ENCODE measurements around the gene TCF12.

TCF12 gene

GRCh38 chr15:57035664-57036063, 117.2 kb downstream of the TCF12 start:
- no peak overlapping the region for H2AFZ ChIP-seq (ENCODE audit: low read length)
- H2BK5ac ChIP-seq (ENCODE audit: low read length), result no peak overlapping the region
- no peak overlapping the region for H2BK15ac ChIP-seq (ENCODE audit: low read length)
- H3K9ac ChIP-seq (ENCODE audit: low read depth, low read length, poor library complexity), result no peak overlapping the region
- H2AK5ac ChIP-seq (ENCODE audit: low read depth, low read length), result no peak overlapping the region
- no peaks in the 10 kb centered on the region for H3K9me3 ChIP-seq (replicated peaks in 1 of 2; ENCODE audit: control insufficient read depth in 2 of 2, insufficient read depth in 1 of 2, low read depth in 1 of 2, low read length in 2 of 2)
- DNase-seq (ENCODE audit: low spot score), result no peak
- H3K27ac ChIP-seq (replicated peaks; ENCODE audit: low read length), result no peak overlapping the region
- H2BK12ac ChIP-seq (ENCODE audit: low read length), result no peak overlapping the region
- peaks cover 2% of the 10 kb centered on the region for H3K79me1 ChIP-seq (ENCODE audit: low read depth, low read length)
- H2BK120ac ChIP-seq (ENCODE audit: low read depth, low read length), result no peak overlapping the region
- no peaks in the 10 kb centered on the region for H3K27me3 ChIP-seq (ENCODE audit: control insufficient read depth in 3 of 3, insufficient read depth in 3 of 3, low read depth in 1 of 3, low read length in 3 of 3)
- H3K14ac ChIP-seq (ENCODE audit: low read length), result no peak overlapping the region
- H3K4me1 ChIP-seq (ENCODE audit: control insufficient read depth in 2 of 2, insufficient read depth in 1 of 2, low read depth in 1 of 2, low read length in 2 of 2), result peaks cover 0 to 10% of the 10 kb centered on the region in 2 donors
- no peaks in the 10 kb centered on the region for H3K36me3 ChIP-seq (replicated peaks in 1 of 2; ENCODE audit: control insufficient read depth in 2 of 2, insufficient read depth in 2 of 2, low read length in 2 of 2)
- H3K18ac ChIP-seq (ENCODE audit: low read length), result no peak overlapping the region
- no peak overlapping the region for H3K4ac ChIP-seq (ENCODE audit: low read length)
- H4K8ac ChIP-seq (ENCODE audit: low read depth, low read length), result no peak overlapping the region
- H3K4me3 ChIP-seq (ENCODE audit: low read length in 2 of 2), result no peak overlapping the region
- no peak overlapping the region for H3K4me2 ChIP-seq (ENCODE audit: insufficient read depth, low read length, poor library complexity, severe bottlenecking)
- no CpG with 5 or more reads among the region's 5 CpGs for WGBS, 2 donors (ENCODE audit: extremely low coverage in 2 of 2, insufficient read length in 2 of 2, insufficient replicate concordance in 1 of 2)
- H3K23ac ChIP-seq (ENCODE audit: low read depth, low read length, poor library complexity), result no peak overlapping the region
- no peak overlapping the region for H4K91ac ChIP-seq (ENCODE audit: low read depth, low read length, poor library complexity)

GRCh38 chr15:57036352-57036751, 117.9 kb downstream of the TCF12 start:
- Histone ChIP-seq H2AK5ac (ENCODE audit: low read depth, low read length) (no peak overlapping the region), H3K79me1 (ENCODE audit: low read depth, low read length) (peaks cover 2% of the 10 kb centered on the region), H3K36me3 (replicated peaks in 1 of 2; ENCODE audit: control insufficient read depth in 2 of 2, insufficient read depth in 2 of 2, low read length in 2 of 2) (no peaks in the 10 kb centered on the region), H2BK12ac (ENCODE audit: low read length) (no peak overlapping the region), H3K14ac (ENCODE audit: low read length) (no peak overlapping the region), H3K27me3 (ENCODE audit: control insufficient read depth in 3 of 3, insufficient read depth in 3 of 3, low read depth in 1 of 3, low read length in 3 of 3) (no peaks in the 10 kb centered on the region), H4K8ac (ENCODE audit: low read depth, low read length) (no peak overlapping the region), H3K23ac (ENCODE audit: low read depth, low read length, poor library complexity) (no peak overlapping the region), H2BK120ac (ENCODE audit: low read depth, low read length) (no peak overlapping the region), H3K4ac (ENCODE audit: low read length) (no peak overlapping the region), H3K27ac (replicated peaks; ENCODE audit: low read length) (no peak overlapping the region), H3K18ac (ENCODE audit: low read length) (no peak overlapping the region), H3K4me1 (ENCODE audit: control insufficient read depth in 2 of 2, insufficient read depth in 1 of 2, low read depth in 1 of 2, low read length in 2 of 2) (peaks cover 0 to 8% of the 10 kb centered on the region in 2 donors), H2BK15ac (ENCODE audit: low read length) (no peak overlapping the region), H3K4me3 (ENCODE audit: low read length in 2 of 2) (no peak overlapping the region), H3K9ac (ENCODE audit: low read depth, low read length, poor library complexity) (no peak overlapping the region), H3K4me2 (ENCODE audit: insufficient read depth, low read length, poor library complexity, severe bottlenecking) (no peak overlapping the region), H2BK5ac (ENCODE audit: low read length) (no peak overlapping the region), H3K9me3 (replicated peaks in 1 of 2; ENCODE audit: control insufficient read depth in 2 of 2, insufficient read depth in 1 of 2, low read depth in 1 of 2, low read length in 2 of 2) (no peaks in the 10 kb centered on the region), H4K91ac (ENCODE audit: low read depth, low read length, poor library complexity) (no peak overlapping the region), H2AFZ (ENCODE audit: low read length) (no peak overlapping the region)
- no peak for DNase-seq (ENCODE audit: low spot score)
- no CpG with 5 or more reads among the region's 1 CpG for WGBS, 2 donors (ENCODE audit: extremely low coverage in 2 of 2, insufficient read length in 2 of 2, insufficient replicate concordance in 1 of 2)

- Histone ChIP-seq H3K23ac (ENCODE audit: low read depth, low read length, poor library complexity) (no peak overlapping the region), H2BK120ac (ENCODE audit: low read depth, low read length) (no peak overlapping the region), H3K4me3 (ENCODE audit: low read length in 2 of 2) (no peak overlapping the region), H3K27ac (replicated peaks; ENCODE audit: low read length) (no peak overlapping the region), H2BK12ac (ENCODE audit: low read length) (no peak overlapping the region), H4K91ac (ENCODE audit: low read depth, low read length, poor library complexity) (no peak overlapping the region), H3K9me3 (replicated peaks in 1 of 2; ENCODE audit: control insufficient read depth in 2 of 2, insufficient read depth in 1 of 2, low read depth in 1 of 2, low read length in 2 of 2) (no peaks in the 10 kb centered on the region), H2BK5ac (ENCODE audit: low read length) (no peak overlapping the region), H3K27me3 (ENCODE audit: control insufficient read depth in 3 of 3, insufficient read depth in 3 of 3, low read depth in 1 of 3, low read length in 3 of 3) (no peaks in the 10 kb centered on the region), H3K14ac (ENCODE audit: low read length) (no peak overlapping the region), H3K36me3 (replicated peaks in 1 of 2; ENCODE audit: control insufficient read depth in 2 of 2, insufficient read depth in 2 of 2, low read length in 2 of 2) (no peaks in the 10 kb centered on the region), H4K8ac (ENCODE audit: low read depth, low read length) (no peak overlapping the region), H3K18ac (ENCODE audit: low read length) (no peak overlapping the region), H3K4me1 (ENCODE audit: control insufficient read depth in 2 of 2, insufficient read depth in 1 of 2, low read depth in 1 of 2, low read length in 2 of 2) (peaks cover 0 to 6% of the 10 kb centered on the region in 2 donors), H2AK5ac (ENCODE audit: low read depth, low read length) (no peak overlapping the region), H2AFZ (ENCODE audit: low read length) (no peak overlapping the region), H3K79me1 (ENCODE audit: low read depth, low read length) (peaks cover 2% of the 10 kb centered on the region), H3K4me2 (ENCODE audit: insufficient read depth, low read length, poor library complexity, severe bottlenecking) (no peak overlapping the region), H3K9ac (ENCODE audit: low read depth, low read length, poor library complexity) (no peak overlapping the region), H3K4ac (ENCODE audit: low read length) (no peak overlapping the region), H2BK15ac (ENCODE audit: low read length) (no peak overlapping the region)
- no peak for DNase-seq (ENCODE audit: low spot score)
- WGBS, 2 donors (ENCODE audit: extremely low coverage in 2 of 2, insufficient read length in 2 of 2, insufficient replicate concordance in 1 of 2), result no CpG with 5 or more reads among the region's 5 CpGs
Measured at GRCh38 chr15:57037548-57037947, 119.1 kb downstream of the TCF12 start.

GRCh38 chr15:57038040-57038439, 119.6 kb downstream of the TCF12 start:
- Histone ChIP-seq H2BK120ac (ENCODE audit: low read depth, low read length) (no peak overlapping the region), H3K18ac (ENCODE audit: low read length) (no peak overlapping the region), H2AK5ac (ENCODE audit: low read depth, low read length) (no peak overlapping the region), H2BK5ac (ENCODE audit: low read length) (no peak overlapping the region), H2BK15ac (ENCODE audit: low read length) (no peak overlapping the region), H3K27ac (replicated peaks; ENCODE audit: low read length) (no peak overlapping the region), H2AFZ (ENCODE audit: low read length) (no peak overlapping the region), H4K8ac (ENCODE audit: low read depth, low read length) (no peak overlapping the region), H3K9me3 (replicated peaks in 1 of 2; ENCODE audit: control insufficient read depth in 2 of 2, insufficient read depth in 1 of 2, low read depth in 1 of 2, low read length in 2 of 2) (no peaks in the 10 kb centered on the region), H3K4me2 (ENCODE audit: insufficient read depth, low read length, poor library complexity, severe bottlenecking) (no peak overlapping the region), H3K4me3 (ENCODE audit: low read length in 2 of 2) (no peak overlapping the region), H4K91ac (ENCODE audit: low read depth, low read length, poor library complexity) (no peak overlapping the region), H3K4ac (ENCODE audit: low read length) (no peak overlapping the region), H3K36me3 (replicated peaks in 1 of 2; ENCODE audit: control insufficient read depth in 2 of 2, insufficient read depth in 2 of 2, low read length in 2 of 2) (no peaks in the 10 kb centered on the region), H3K9ac (ENCODE audit: low read depth, low read length, poor library complexity) (no peak overlapping the region), H3K79me1 (ENCODE audit: low read depth, low read length) (peaks cover 2% of the 10 kb centered on the region), H3K4me1 (ENCODE audit: control insufficient read depth in 2 of 2, insufficient read depth in 1 of 2, low read depth in 1 of 2, low read length in 2 of 2) (peaks cover 0 to 6% of the 10 kb centered on the region in 2 donors), H2BK12ac (ENCODE audit: low read length) (no peak overlapping the region), H3K23ac (ENCODE audit: low read depth, low read length, poor library complexity) (no peak overlapping the region), H3K27me3 (ENCODE audit: control insufficient read depth in 3 of 3, insufficient read depth in 3 of 3, low read depth in 1 of 3, low read length in 3 of 3) (no peaks in the 10 kb centered on the region), H3K14ac (ENCODE audit: low read length) (no peak overlapping the region)
- WGBS, 2 donors (ENCODE audit: extremely low coverage in 2 of 2, insufficient read length in 2 of 2, insufficient replicate concordance in 1 of 2), result no CpG with 5 or more reads among the region's 2 CpGs
- no peak for DNase-seq (ENCODE audit: low spot score)

Data from neuronal stem cell (in vitro differentiated cells).